WTC11 (cell line): ENCODE data around the gene SFTPD. TPM values are rescaled to one million over a fixed set of nuclear protein-coding genes. Genes with fewer than 3 reads are reported as not detected.

Experiments
- ATAC-seq: fragments of 200-7000 bp; cut with Tn5 transposase; 2 replicates; pipeline ENCODE4 v1.10.0; 2021; ENCODE audit warnings: mild to moderate bottlenecking, moderate library complexity
- CTCF ChIA-PET: fragments of 300-600 bp; sonication (Branson Sonifier 250); formaldehyde crosslinking; loops from one replicate; lab custom pipeline; 2021; ENCODE audit warnings: antibody characterized with exemption; lab: Charles Lee
- POLR2A ChIA-PET: fragments of 350-600 bp; sonication (Branson Sonifier 250); formaldehyde crosslinking; loops from one replicate; lab custom pipeline; 2021; ENCODE audit warnings: antibody characterized with exemption; lab: Charles Lee
- DNase-seq: peaks from one replicate; pipeline ENCODE4 v3.0.0; 2021; ENCODE audit warnings: low spot score
- H3K27ac Mint-ChIP-seq: 2 replicates; pipeline ENCODE4 v1.8.0; 2021; ENCODE audit warnings: mixed read lengths
- H3K27me3 Mint-ChIP-seq: 2 replicates; pipeline ENCODE4 v1.8.0; 2021; ENCODE audit warnings: low read depth, mild to moderate bottlenecking, moderate library complexity, mixed read lengths
- H3K36me3 Mint-ChIP-seq: 2 replicates; pipeline ENCODE4 v1.8.0; 2021; ENCODE audit warnings: mixed read lengths
- H3K4me1 Mint-ChIP-seq: 2 replicates; pipeline ENCODE4 v1.8.0; 2022; ENCODE audit warnings: mixed read lengths
- H3K4me3 Mint-ChIP-seq: 2 replicates; pipeline ENCODE4 v1.8.0; 2021; ENCODE audit warnings: mild to moderate bottlenecking, moderate library complexity, mixed read lengths
- H3K9me3 Mint-ChIP-seq: 2 replicates; pipeline ENCODE4 v1.8.0; 2021; ENCODE audit warnings: mixed read lengths
- AFF4 ChIP-seq: sonication (generic); formaldehyde crosslinking; IDR thresholded peaks from 2 replicates; pipeline ENCODE4 v1.8.1; 2023; ENCODE audit warnings: mild to moderate bottlenecking, missing genetic modification reagents, borderline replicate concordance
- CBFB ChIP-seq: sonication (generic); formaldehyde crosslinking; IDR thresholded peaks from 2 replicates; pipeline ENCODE4 v1.8.1; 2022; ENCODE audit warnings: mild to moderate bottlenecking, low read depth, missing genetic modification reagents
- CREM ChIP-seq: sonication (generic); formaldehyde crosslinking; IDR thresholded peaks from 2 replicates; pipeline ENCODE4 v1.8.1; 2022; ENCODE audit warnings: mild to moderate bottlenecking, missing genetic modification reagents, moderate library complexity
- GABPB1 ChIP-seq: sonication (generic); formaldehyde crosslinking; IDR thresholded peaks from 2 replicates; pipeline ENCODE4 v1.8.1; 2023; ENCODE audit warnings: mild to moderate bottlenecking, missing genetic modification reagents
- IRF1 ChIP-seq: sonication (generic); formaldehyde crosslinking; IDR thresholded peaks from 2 replicates; pipeline ENCODE4 v1.8.0; 2023; ENCODE audit warnings: missing genetic modification reagents
- MLX ChIP-seq: sonication (generic); formaldehyde crosslinking; IDR thresholded peaks from 2 replicates; pipeline ENCODE4 v1.8.1; 2023; ENCODE audit warnings: mild to moderate bottlenecking, missing genetic modification reagents, moderate library complexity
- MYBL2 ChIP-seq: sonication (generic); formaldehyde crosslinking; IDR thresholded peaks from 2 replicates; pipeline ENCODE4 v1.8.1; 2023; ENCODE audit warnings: mild to moderate bottlenecking, moderate library complexity, missing genetic modification reagents
- NFATC4 ChIP-seq: fragments of 250-450 bp; sonication (Bioruptor Pico); IDR thresholded peaks from 2 replicates; pipeline ENCODE4 v1.9.0; 2021; ENCODE audit warnings: mild to moderate bottlenecking
- NFE2L1 ChIP-seq: sonication (generic); formaldehyde crosslinking; IDR thresholded peaks from 2 replicates; pipeline ENCODE4 v1.8.1; 2023; ENCODE audit warnings: missing genetic modification reagents
- NR3C1 ChIP-seq: sonication (generic); formaldehyde crosslinking; conservative IDR thresholded peaks from 2 replicates; pipeline ENCODE4 v1.8.1; 2023; ENCODE audit warnings: low read depth, mild to moderate bottlenecking, missing genetic modification reagents
- PRDM15 ChIP-seq: sonication (generic); formaldehyde crosslinking; IDR thresholded peaks from 2 replicates; pipeline ENCODE4 v1.8.0; 2022; ENCODE audit warnings: missing genetic modification reagents
- PREB ChIP-seq: sonication (generic); formaldehyde crosslinking; IDR thresholded peaks from 2 replicates; pipeline ENCODE4 v1.8.1; 2022; ENCODE audit warnings: mild to moderate bottlenecking, missing genetic modification reagents, moderate library complexity, borderline replicate concordance
- SP1 ChIP-seq: sonication (generic); formaldehyde crosslinking; conservative IDR thresholded peaks from 2 replicates; pipeline ENCODE4 v1.8.1; 2022; ENCODE audit warnings: missing genetic modification reagents
- TEAD1 ChIP-seq: sonication (generic); formaldehyde crosslinking; IDR thresholded peaks from 2 replicates; pipeline ENCODE4 v1.8.0; 2022; ENCODE audit warnings: mild to moderate bottlenecking, missing genetic modification reagents
- ZMAT4 ChIP-seq: fragments of 250-450 bp; sonication (Bioruptor Pico); IDR thresholded peaks from 2 replicates; pipeline ENCODE4 v1.9.0; 2021; ENCODE audit warnings: mild to moderate bottlenecking
- ZNF263 ChIP-seq: sonication (generic); formaldehyde crosslinking; IDR thresholded peaks from 2 replicates; pipeline ENCODE4 v1.8.1; 2022; ENCODE audit warnings: low read depth, mild to moderate bottlenecking, moderate library complexity, missing genetic modification reagents
- ZNF416 ChIP-seq: fragments of 250-450 bp; sonication (Bioruptor Pico); IDR thresholded peaks from 2 replicates; pipeline ENCODE4 v1.9.0; 2021; ENCODE audit warnings: mild to moderate bottlenecking, inconsistent platforms
- ZNF671 ChIP-seq: fragments of 250-450 bp; sonication (Bioruptor Pico); IDR thresholded peaks from 2 replicates; pipeline ENCODE4 v1.8.0; 2021; ENCODE audit warnings: mild to moderate bottlenecking
- total RNA-seq: library from RNA; stranded (reverse); gene quantifications from 3 replicates; pipeline ENCODE4 v1.2.3, GENCODE V29; 2021
- TF ChIP-seq, protein P1 (sequence below): sonication (generic); formaldehyde crosslinking; IDR thresholded peaks from 2 replicates; pipeline ENCODE4 v1.8.1; 2023; ENCODE audit warnings: mild to moderate bottlenecking, missing genetic modification reagents
- TF ChIP-seq, protein P2 (sequence below): fragments of 250-450 bp; sonication (Bioruptor Pico); IDR thresholded peaks from 2 replicates; pipeline ENCODE4 v2.1.2; 2022; ENCODE audit warnings: mild to moderate bottlenecking, moderate library complexity

The SFTPD gene
- total RNA-seq, 1 experiment from 2014 or later = 0.66 TPM

- H3K4me1 Mint-ChIP-seq = no peaks in the 10 kb centered on the region
- ATAC-seq = no peak
- no peaks in the 10 kb centered on the region for H3K9me3 Mint-ChIP-seq
- no peak for DNase-seq
- H3K27me3 Mint-ChIP-seq = peaks cover 8% of the 10 kb centered on the region; the same call in 1 of the 2 replicates
- no peaks in the 10 kb centered on the region for H3K36me3 Mint-ChIP-seq
- no peak overlapping the region for H3K4me3 Mint-ChIP-seq
- no peak overlapping the region for H3K27ac Mint-ChIP-seq
- ChIA-PET CTCF (no interaction called here), POLR2A (no interaction called here)
- no peak for TF ChIP-seq ZNF671 (CRISPR knock-in tag)
- no peak for TF ChIP-seq ZNF416
- no peak for TF ChIP-seq ZMAT4
- TF ChIP-seq AFF4 (CRISPR knock-in tag) = no peak
- no peak for TF ChIP-seq NFATC4 (CRISPR knock-in tag)
- no peak for TF ChIP-seq CBFB (CRISPR knock-in tag)
- TF ChIP-seq IRF1 (CRISPR knock-in tag) = no peak
- TF ChIP-seq MYBL2 (CRISPR knock-in tag) = no peak
- no peak for TF ChIP-seq SP1 (CRISPR knock-in tag)
- no peak for TF ChIP-seq PRDM15
- TF ChIP-seq ZNF263 (CRISPR knock-in tag) = no peak
- TF ChIP-seq, protein P1, sequence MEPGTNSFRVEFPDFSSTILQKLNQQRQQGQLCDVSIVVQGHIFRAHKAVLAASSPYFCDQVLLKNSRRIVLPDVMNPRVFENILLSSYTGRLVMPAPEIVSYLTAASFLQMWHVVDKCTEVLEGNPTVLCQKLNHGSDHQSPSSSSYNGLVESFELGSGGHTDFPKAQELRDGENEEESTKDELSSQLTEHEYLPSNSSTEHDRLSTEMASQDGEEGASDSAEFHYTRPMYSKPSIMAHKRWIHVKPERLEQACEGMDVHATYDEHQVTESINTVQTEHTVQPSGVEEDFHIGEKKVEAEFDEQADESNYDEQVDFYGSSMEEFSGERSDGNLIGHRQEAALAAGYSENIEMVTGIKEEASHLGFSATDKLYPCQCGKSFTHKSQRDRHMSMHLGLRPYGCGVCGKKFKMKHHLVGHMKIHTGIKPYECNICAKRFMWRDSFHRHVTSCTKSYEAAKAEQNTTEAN (CRISPR knock-in tag) = no peak
- no peak for TF ChIP-seq CREM (CRISPR knock-in tag)
- no peak for TF ChIP-seq NFE2L1 (CRISPR knock-in tag)
- no peak for TF ChIP-seq TEAD1 (CRISPR knock-in tag)
- TF ChIP-seq NR3C1 (CRISPR knock-in tag) = no peak
- no peak for TF ChIP-seq MLX (CRISPR knock-in tag)
- no peak for TF ChIP-seq GABPB1 (CRISPR knock-in tag)
- no peak for TF ChIP-seq PREB (CRISPR knock-in tag)
- TF ChIP-seq, protein P2, sequence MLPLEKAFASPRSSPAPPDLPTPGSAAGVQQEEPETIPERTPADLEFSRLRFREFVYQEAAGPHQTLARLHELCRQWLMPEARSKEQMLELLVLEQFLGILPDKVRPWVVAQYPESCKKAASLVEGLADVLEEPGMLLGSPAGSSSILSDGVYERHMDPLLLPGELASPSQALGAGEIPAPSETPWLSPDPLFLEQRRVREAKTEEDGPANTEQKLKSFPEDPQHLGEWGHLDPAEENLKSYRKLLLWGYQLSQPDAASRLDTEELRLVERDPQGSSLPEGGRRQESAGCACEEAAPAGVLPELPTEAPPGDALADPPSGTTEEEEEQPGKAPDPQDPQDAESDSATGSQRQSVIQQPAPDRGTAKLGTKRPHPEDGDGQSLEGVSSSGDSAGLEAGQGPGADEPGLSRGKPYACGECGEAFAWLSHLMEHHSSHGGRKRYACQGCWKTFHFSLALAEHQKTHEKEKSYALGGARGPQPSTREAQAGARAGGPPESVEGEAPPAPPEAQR (CRISPR knock-in tag) = no peak
Measured at GRCh38 chr10:79943871-79944270, 5.0 kb downstream of the SFTPD start.
